GM15510 (cell line): Measurements from ENCODE around the gene CD93.

Source experiments
- POLR2A ChIP-seq: IDR thresholded peaks from 3 replicates; pipeline ENCODE4 v1.6.1; 2011; ENCODE audit warnings: borderline replicate concordance; ENCODE audit not compliant: insufficient read length; ENCODE audit errors: extremely low read depth

CD93 gene

DNA sequence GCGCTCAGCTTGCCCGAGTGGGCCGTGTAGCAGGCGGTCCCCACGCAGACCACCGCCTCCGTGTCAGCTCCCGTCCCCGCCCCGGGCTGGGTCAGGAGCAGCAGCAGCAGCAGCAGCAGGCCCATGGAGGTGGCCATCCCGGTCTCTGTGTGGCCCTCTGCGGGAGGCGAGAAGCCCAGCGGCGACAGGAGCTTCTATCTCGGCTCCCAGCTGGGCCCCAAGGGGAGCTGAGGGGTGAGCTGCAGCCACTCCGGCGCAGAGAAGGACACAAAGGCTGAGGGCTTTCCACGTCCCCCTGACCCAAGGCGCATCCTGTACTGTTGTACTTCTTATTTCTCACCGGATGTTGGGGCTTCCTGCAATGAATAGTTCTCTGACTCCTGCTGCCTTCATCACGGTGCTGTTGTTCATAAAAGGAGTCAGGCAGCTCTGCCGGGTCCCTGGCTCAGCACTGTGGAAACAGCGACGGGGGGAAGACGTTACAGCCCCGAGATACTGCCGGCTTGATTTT lies at the start of gene CD93:
TSS of gene CD93 (minus strand) at position 269 of the 511 bp plus-strand sequence. CDS start at position 137, 132 bp downstream.
- no peak for TF ChIP-seq POLR2A

DNA sequence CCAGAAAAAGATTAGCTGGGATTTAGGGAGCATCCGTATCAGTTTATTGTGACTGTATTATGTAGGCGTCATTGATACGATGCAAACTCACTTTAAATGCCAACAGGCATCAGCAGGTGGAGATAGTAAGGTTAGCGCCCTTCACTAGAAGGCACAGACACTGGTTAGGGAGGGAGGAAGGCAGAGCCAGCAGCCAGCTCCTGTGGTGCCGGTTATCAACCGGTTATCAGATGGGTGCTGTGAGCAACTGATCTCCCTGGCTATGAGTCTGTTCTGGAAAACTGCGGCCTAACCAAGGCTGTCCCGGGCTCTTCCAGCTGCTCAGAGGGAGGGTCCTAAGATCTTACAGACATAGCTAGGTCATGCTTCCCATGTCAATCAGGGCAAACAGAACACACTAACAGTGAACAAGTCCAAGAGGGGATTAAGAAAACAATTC lies 47.5 kb upstream of the CD93 start:
- no peak for TF ChIP-seq POLR2A

GRCh38 chr20:23132930-23133559 lies 46.9 kb upstream of the CD93 start:
- TF ChIP-seq POLR2A, result no peak

DNA sequence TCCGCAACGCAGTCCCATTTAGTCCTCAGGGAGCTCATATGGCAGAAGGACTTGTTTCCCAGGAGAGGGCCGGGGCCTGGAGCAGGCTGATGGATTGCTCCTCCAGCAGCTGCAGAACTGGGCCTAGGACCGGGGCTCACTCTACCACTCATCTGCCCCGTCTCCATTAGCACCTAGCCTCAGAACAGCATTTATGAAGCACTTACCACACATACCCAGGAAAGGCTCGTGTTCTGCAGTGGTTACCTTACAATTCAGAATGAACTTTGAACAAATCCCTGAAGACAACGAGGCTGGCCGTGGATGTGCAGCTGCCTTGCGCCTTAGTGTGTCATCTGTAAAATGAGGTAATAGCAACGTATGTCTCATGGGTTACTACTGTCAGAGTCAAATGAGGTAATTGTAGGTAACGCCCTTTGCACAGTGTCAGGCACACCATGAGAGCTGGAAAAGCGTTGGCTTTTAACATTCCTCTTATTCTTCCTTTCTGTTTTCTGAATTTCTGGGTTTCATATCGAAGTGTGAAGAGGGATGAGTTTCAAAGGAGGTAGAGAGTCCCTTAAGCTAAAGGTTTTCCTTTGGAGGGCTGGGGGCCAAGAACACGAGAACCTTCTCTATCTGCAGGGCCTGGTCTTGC lies 46.3 kb upstream of the CD93 start:
- TF ChIP-seq POLR2A, result no peak

- no peak for TF ChIP-seq POLR2A
Observed at GRCh38 chr20:23131766-23132165, 45.6 kb upstream of the CD93 start.

DNA sequence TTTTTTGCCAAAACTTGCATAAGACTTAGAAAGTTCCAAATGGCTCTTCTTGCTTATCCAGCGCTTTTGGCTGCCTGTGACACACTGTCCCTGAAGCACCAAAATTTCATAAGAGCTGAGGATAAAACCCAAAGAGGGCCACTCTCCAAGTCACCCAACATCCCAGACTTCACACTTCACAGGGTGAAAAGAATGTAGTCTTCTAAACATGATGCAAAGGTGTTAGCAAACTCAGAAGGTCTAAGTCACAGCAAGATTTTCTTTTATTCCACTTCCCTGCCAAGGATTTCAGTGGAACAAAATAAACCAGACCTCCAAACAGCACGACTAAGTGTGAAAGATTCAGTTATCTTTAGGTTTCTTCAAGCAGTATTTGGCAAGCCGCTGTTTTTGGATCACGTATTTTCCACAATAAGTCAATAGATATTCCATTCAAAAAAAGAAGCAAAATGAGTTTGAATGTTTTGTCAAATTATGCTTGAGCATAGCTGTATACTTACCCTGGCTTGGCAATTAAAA lies 44.6 kb upstream of the CD93 start:
- TF ChIP-seq POLR2A, result no peak

GRCh38 chr20:23129891-23130621 lies 43.9 kb upstream of the CD93 start:
- no peak for TF ChIP-seq POLR2A

DNA sequence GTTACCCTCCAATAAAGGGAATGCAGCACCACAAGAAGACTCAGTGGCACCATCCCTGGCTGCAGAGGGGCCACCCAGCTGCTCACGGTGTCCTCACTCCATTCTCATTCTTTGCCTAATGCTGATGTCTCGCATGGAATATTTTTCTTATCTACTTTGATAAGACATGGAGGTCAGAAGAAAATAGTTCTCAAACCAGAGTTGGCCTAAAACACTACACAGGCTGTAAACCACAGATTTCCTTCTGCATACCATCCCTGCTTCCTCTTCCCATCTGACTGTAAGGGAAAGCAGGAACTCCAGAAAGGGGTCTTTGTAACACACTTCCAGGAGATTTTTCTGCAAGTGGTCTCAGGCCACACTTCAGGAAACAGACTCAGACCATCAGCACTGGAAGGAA lies 43.1 kb upstream of the CD93 start:
- no peak for TF ChIP-seq POLR2A

DNA sequence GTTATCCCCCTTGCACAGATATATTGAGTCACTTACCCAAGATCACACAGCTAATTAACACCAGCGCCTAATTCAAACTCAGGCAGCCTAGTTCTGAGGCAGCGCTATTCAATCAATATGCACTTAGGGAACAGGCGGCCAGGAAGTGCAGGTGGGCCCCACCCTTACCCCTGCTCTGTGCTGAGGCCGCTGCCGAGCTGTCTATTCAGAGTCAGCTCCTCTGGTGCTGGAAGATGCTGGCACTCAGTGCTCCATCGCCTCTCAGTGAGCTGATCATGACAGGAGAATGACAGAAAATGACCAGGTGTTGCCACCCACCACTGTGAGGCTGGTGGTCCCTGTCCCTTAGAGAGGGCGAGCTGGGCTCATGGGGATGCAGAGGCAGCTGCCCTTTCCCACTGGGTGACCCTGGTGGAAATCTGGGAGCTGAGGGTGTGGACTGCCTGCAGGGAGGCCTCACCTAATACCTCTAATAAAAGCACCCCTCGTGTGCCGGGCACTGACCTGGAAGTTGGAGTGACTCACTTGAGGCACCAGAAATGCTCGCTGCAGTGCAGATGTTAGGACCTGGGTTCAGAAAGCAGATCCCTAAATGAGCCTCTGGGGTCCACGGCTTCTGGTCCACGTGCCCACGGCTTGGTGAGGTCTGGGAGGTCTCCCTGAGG lies 42.5 kb upstream of the CD93 start:
- no peak for TF ChIP-seq POLR2A

- no peak for TF ChIP-seq POLR2A
Observed at GRCh38 chr20:23127506-23128279, 41.6 kb upstream of the CD93 start.

DNA sequence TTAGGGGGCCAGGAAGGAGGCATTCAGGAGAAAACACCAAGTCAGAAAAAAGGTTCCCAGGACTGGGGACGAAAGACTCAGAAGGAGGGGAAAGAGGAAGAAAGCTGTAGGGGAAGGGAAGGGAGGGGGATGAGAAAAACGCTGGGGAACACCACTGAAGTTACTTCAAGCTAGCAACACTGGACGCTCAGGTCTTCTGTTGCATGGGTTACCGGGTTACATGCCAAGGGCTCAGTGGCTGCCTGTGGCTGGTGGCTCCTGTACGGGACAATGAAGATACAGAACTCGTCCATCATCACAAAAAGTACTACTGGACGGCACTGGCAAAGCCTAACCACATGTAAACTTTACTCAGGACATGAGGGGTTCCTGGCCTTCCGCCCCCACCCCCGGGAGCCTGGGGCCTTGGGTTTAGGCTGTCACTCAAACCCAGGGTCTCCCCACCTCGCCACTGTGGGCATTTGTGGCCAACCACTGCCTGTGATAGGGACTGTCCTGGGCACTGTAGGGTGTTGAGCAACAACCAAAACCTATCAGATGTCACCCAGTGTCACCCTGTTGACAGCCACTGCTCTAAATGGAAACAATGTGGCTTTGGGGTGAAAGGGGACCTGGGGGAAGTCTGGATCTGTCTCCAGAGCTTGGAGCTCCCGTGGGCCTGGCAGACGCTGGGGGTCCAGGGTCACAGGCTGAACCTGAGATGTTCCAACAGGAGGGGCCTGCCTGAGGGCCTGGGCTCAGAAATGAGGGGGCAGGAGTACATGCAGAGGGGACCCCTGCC lies 40.3 kb upstream of the CD93 start:
- no peak for TF ChIP-seq POLR2A

DNA sequence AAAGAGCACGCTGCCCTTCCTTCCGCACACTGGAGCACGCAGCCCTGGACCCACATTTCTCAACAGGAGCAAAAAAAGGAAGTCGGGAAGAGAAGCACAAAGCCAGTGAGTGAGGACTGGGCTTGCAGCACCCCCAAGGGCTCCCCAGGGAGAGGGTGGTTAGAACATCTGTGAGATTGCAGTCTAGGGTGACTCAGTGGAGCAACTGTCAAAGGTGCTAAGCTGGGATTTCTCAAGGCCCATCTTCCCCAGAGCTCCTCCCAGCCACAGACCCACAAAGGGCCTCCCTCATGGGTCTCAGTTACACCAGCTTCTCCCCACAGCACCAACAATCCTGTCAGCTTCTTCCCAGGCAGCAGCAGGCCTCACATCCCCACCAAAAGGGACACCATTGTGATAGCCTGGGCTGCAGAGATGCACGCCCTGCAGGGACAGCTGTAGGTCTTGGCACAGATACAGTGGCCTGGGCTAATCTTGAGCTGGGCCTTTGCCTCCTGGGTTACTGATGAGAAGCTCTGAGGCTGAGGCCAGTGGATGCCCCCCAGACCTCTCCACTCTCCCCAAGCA lies 39.6 kb upstream of the CD93 start:
- no peak for TF ChIP-seq POLR2A

- TF ChIP-seq POLR2A, result no peak
Observed at GRCh38 chr20:23125159-23125558, 39.0 kb upstream of the CD93 start.
